Activated effector memory CD4-positive, alpha-beta T cell treated with anti-CD3 and anti-CD28 coated beads, Interleukin-2, amount 50 U/mL, for 16 hours (primary cell): ENCODE measurements around the gene SYNE2.
"Not testable (repeated sequence)": the region's sequence is repeated elsewhere in the genome, so short reads cannot be mapped to it uniquely, and the experiment has no call there.

ENCODE experiments used
- DNase-seq: peaks from one replicate; pipeline ENCODE4 v3.0.0-alpha.2; 2020

SYNE2 gene

DNA sequence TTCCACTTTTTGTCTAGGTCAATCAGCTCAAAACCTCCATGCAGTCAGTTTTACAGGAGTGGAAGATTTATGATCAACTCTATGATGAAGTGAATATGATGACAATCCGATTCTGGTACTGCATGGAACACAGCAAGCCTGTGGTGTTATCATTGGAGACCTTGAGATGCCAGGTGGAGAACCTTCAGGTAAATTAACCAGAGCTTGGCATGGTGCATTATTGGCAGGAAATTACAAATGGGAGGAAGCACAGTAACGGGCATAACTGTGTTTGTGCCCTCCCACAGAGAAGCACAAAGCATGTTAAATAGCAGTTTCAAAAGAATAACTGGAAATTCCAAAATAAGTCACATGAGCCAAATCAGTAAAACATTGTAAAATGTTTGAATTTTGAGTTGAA lies 305.8 kb downstream of the SYNE2 start:
- no peak for DNase-seq

DNA sequence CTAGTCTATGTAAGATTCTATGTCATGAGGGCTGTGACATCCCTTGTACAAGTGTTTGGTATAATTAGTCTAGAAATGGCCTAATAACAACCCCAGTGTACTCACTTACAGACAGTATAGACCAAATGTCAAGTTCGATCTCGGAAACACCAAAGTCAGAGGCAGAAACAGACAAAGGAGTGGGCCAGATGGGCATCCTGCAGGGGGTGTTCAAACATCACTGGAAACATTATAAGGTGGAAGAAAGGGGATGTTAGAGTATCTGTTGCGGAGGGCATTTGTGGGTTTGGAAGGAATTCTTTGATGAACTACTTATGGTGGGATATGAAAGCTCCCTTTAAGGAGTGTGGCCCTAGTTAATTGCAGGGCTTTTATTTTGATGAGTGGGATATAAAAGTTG lies 306.8 kb downstream of the SYNE2 start:
- DNase-seq: no peak

DNA sequence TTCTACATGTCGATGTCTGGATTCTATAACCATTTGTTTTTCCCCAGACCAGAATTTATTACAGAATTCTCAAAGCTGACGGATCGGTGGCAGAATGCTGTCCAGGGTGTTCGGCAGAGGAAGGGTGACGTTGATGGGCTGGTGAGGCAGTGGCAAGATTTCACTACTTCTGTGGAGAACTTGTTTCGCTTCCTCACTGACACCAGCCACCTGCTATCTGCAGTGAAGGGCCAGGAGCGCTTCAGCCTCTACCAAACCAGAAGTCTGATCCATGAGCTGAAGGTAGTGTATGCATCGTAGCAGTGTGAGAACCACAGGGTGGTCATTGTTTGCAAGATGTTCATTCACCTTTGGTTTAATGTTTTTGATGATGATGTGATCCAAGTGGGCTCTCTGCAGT lies 317.4 kb downstream of the SYNE2 start:
- no peak for DNase-seq

DNA sequence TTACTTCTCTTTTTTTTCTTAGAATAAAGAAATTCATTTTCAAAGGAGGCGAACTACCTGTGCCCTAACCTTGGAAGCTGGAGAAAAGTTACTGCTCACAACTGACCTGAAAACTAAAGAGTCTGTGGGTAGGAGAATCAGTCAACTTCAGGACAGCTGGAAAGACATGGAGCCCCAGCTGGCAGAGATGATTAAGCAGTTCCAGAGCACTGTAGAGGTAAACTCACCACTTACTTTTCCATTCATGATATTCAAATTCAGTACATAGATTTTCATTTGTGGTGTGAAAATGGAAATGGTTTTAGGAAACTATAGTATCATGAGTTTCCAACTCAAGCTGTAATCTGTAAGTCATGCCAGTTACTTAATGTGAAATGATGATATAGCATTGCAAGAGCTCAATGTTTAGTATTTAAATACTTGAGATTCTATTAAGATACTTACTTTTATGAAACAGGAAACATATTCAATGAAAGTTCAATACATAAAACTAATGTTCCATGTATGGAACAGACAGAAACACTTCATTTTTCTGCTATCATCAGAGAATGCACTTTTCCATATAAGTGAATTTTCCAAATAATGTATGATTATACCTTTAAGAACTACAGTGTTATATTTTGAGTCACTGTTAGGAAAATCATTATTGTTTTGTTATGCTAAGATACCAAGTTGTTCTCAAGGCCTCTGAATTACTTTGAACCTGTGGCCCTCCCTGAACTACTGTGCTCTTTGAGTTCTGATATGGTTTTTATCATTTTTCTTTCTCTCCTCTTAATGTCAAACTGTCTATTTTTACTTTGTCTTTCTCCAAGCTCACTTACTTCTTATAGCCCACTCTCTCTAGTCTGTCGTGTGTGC lies 322.3 kb downstream of the SYNE2 start:
- DNase-seq: no peak

DNA sequence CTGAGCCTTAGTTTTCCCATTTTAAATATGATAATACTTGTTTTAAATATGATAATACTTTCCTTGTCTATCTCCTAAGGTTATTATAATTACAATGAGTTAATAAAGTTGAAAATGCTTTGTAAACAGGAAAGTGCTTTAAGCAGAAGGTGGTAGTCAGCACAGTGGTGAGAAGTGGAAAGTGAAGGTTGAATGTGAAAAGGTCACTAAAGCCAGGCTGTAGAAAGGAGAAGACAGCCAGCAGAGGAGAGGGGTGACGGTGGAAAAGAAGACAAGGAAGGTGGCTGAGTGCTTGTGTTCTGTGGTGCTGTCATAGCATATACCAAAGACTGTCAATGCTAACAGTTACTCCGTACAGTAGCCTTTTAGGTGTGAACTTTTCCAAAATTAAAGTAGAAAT lies 323.5 kb downstream of the SYNE2 start:
- DNase-seq: no peak

DNA sequence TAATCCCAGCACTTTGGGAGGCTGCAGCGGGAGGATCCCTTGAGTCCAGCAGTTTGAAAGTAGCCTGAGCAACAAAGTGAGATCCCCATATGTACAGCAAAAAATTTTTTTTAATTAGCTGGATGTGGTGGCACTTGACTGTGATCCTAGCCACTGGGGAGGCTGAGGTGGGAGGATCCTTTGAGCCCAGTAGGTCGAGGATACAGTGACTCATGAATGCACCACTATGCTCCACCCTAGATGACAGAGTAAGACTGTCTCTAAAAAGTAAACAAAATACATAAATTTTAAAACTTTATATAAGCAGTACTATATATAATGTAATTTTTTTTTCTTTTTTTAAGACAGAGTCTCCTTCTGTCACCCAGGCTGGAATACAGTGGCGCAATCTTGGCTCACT lies 326.0 kb downstream of the SYNE2 start:
- no peak for DNase-seq

DNA sequence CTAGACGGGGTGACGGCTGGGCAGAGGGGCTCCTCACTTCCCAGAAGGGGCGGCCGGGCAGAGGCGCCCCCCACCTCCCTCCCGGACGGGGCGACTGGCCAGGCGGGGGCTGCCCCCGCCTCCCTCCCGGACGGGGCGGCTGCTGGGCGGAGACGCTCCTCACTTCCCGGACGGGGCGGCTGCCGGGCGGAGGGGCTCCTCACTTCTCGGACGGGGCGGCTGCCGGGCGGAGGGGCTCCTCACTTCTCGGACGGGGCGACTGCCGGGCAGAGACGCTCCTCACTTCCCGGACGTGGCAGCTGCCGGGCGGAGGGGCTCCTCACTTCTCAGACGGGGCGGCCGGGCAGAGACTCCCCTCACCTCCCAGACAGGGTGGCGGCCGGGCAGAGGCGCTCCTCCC lies 330.1 kb downstream of the SYNE2 start:
- DNase-seq: not testable (repeated sequence)

DNA sequence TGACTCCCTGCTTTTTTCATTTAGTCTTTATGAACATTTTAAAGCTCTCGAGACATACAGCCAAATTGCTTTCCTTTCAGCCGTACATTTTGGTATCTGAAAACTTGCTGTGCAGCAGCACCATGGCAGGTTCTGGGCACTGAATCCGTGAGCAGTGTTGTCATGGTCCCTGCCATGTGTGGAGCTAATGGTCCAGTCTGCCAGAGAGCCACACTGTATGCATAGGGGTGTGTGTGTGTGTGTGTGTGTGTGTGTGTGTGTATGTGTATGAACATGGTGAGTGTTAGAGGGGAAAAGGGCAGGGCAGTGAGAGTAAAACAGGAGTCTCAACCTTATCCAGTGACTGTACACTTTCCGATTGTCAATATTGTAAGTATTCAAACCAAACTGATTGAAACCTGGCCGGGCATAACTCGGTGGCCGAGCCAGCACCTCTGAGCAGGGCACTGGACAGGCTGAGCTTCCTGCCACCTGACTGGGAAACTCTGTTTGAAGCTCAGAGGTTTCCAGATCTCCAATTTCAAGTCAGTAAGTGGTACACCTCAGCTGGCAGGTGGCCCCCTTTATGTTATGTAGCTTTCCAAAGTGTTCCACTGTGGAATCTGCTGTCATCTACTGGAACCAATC lies 331.4 kb downstream of the SYNE2 start:
- no peak for DNase-seq

DNA sequence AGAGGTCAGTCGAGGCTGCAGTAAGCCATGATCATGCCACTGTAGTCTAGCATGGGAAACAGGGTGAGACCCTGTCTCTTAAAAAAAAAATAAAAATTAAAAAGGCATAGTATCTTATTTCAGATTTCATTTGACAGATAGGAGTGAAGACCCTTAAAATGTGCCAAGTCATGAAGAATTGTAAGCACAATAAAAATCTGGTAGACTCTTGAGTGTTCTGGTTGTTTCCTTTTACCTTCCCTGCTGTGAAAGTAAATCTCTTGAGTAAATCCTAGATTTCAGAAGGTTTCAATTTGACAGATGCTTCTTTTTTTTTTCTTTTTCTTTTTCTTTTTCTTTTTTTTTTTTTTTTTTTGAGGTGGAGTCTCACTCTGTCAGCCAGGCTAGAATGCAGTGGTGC lies 332.4 kb downstream of the SYNE2 start:
- DNase-seq: no peak

DNA sequence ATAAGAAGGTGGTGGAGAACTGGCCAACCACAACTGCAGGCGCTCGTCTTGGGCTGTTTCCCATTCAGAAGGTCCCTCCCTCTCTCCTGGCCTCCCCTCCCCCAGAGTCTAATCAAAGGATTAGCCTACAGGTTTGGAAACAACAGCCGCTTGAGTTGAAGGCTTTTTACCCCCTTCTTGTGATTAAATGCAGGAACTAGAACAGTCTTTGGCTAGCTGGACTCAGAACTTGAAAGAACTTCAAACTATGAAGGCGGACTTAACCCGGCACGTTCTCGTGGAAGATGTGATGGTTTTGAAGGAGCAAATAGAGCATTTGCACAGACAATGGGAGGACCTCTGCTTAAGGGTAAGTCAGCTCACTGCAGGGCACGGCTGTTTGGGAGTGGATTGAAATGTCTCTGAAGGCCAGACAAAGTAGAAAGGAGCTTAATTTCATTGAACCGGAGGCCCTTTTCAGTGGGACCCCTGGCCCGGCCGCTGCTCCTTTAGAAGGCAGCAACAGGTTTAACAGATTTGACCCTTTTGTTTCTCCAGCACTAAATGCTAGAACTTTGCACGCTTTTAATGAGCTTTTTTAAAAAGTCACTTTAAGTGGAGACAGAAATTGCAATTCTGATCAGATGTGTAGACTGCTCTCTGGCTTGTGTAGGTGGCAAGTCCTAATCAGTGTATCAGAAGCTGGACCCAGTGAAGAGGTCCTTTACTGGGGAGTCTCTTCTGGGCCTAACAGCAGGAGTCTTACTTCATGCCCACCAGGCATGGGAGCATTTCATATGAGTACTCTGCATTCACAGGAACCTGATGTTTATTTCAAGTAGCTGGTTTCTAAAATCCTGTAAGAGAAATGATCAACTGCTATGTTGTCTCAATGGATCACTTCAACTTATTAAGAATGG lies 333.7 kb downstream of the SYNE2 start:
- DNase-seq: no peak

DNA sequence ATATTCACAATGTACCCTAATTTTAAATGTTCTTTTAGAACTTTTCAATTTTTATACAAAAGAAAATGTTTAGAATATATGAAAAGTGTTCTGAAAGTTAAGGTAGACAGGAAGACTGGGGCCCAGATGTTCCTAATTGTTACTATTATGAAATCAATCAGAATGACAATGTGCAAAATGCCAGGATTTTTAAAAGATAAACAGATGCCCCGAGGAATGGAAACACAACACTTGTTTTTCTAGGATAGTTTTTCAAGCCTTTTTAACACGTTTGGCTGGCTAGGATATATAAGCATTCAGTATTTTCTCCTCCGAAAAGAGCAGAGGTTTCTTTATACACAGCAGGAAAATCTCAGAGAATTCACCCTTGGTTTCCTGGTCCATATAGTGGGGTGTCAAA lies 334.5 kb downstream of the SYNE2 start:
- no peak for DNase-seq

DNA sequence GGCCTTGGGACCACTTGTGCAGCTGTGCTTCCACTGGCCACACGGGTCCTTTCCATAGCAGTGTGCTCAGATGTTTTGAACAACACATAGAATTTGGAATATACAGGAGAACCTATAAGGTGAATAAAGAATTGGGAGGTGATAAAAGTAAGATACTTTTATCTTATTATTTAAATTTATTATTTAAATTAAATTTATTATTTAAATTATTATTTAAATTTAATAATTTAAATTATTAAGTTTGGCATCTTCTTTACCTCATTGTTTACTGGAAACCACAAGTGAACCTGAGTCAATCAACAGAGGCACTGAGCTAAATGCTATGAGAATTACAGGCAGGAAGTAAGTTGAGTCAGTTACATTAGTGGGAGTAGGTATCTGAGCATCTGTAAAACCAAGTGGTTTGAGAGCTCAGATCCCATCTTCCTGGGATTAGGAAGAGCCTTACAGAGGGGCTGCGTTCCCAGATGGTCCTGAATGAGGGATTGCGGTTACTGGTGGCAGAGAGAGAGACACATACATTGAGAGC lies 338.2 kb downstream of the SYNE2 start:
- DNase-seq: no peak

DNA sequence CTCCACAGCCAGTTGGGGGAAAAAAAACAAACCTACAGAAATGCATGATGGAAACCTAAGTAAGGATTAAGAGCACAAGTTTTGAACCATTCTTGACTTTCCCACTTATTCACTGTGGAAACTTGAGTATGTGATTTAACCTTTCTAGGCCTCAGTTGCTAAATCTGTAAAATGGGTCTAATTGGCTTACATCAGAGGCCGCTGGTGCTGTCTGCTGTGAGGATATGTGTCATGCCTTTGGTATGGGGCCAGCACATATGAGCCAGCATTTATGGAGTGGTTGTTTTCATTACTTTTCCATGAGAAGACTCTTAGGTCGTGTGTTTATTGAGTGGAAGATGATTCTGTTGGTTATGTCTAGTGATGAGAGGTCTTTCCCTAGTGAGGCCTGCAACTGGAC lies 339.0 kb downstream of the SYNE2 start:
- DNase-seq: no peak

DNA sequence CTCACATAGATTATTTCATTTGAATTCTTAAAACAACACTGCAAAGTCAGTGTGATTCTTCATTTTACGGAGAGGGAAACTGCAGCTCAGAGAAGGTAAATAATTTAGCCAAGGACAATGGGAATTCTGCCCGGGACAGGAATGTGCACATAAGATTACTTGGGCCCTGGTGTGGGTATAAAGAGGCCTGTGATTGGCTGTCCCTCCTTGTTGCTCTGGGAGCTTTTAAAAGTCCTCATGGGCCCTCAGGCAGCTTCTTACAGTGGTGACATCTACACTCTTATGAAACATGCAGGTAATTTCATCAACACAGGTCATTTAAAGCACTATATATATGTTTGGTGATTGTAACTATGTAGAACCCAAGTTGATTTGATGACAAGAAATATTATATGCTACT lies 341.0 kb downstream of the SYNE2 start:
- no peak for DNase-seq

DNA sequence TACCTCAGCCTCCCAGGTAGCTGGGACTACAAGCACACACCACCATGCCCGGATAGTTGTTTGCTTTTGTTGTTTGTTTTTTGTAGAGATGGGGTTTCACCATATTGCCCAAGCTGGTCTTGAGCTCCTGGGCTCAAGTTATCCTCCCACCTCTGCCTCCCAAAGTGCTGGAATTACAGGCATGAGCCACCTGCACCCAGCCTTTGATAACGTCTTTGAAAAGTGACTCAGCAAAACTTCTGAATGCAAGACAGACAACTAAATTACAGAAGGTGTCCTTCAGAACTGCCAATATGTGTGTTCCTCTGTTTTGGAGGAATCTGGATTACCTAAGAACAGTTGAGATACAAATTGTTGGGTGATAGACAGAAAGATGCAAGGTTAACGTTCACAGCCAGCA lies 341.6 kb downstream of the SYNE2 start:
- no peak for DNase-seq

DNA sequence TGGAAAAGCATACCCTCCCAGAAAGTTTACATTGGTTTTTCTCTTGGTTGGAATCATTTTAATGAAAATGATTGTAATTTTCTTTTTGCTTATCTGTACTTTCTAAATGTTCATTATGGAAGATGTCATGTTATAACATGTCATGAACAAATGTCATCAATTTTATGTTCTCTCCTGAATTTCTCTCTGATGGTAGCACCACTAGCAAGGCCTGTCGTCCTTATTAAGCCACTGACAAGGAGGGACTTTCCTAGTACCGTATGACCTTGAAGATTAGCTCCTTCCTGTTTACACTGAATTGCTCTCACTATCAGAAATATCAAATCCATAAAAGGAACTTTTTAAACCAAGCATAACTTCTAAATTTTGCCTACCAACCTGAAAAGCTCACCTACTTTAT lies 342.4 kb downstream of the SYNE2 start:
- no peak for DNase-seq

DNA sequence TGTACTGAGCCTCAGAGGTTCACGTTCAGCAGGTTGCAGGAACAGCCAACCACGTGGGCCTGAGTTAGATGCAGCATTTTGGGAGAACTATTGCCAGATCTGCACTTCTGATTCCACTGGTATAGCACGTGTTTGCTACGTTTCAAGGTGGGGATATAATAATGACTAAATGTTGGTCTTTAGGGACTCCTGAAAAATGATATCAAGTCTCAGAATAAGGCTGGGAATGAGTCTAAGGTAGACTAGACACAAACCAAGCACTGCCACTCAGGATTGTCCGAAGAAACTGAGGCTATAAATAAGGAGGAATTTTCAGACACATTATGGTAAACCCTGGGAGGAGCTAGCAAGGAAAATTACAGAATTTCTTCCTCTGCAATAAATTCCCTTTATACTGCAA lies 343.3 kb downstream of the SYNE2 start:
- no peak for DNase-seq

DNA sequence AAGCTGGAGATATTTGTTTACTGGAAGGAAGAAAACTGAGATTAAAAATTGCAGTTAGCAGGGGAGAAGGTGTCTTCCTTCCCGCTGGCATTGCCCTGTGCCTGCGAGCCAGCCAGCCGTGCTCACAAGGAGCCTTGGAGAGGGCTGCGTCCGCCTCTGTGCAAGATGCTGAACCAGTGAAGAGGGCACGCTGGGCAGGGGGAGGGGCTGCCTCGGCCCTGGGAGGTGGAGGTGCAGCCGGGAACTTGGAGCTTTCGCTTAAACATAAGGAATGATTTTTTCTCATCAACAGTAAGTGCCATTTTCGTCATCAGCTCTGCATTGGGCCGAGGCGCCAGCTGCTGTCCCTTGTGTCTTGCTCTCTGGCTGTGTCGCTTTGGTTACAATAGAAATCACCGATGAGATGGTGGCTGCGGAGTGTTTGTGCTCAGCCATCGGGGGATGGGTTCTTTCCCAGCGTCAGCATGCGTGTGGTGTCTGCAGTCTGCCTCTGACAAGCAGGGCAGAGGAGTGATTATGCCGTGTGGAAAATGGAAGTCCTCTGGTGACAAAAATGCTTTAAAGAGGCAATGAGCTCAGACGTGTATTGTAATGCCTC lies 344.1 kb downstream of the SYNE2 start:
- no peak for DNase-seq

DNA sequence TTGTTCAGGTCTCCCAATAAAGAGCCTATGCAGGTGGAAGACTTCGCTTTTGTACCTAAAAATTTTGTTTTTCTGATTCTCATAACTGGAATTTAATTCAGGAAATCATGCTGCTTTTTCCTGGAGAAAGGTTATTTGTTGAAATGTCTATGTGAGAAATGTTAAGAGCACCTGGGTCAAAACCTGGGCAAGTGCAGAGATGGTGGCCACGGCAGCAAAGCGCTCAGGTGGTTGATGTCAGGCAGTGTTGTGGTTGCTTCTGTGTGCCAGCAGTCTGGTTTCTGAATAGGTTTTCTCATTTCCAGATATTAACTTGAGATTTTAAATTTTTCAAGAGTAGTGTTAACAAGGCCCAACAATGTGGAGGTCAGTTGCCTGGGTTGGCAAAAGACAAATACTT lies 345.2 kb downstream of the SYNE2 start:
- no peak for DNase-seq

DNA sequence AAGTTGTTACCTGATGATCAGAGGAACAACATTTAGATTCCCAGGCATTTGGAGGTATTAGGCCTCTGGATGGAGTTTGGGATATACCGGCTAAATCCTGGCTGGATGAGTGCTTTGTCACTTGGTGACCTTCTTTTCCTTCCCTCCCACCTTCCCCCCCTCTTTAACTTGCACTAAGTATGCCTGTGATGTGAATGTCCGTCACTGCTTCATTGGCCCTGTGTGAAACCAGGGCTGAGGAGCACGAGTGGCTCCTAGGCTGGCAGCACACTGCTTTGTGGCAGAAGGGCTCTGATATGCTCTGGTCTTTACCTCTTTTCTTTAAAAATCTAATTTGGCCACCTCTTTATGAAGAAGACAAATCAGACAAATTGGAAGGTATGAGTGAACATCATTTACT lies 345.7 kb downstream of the SYNE2 start:
- no peak for DNase-seq

DNA sequence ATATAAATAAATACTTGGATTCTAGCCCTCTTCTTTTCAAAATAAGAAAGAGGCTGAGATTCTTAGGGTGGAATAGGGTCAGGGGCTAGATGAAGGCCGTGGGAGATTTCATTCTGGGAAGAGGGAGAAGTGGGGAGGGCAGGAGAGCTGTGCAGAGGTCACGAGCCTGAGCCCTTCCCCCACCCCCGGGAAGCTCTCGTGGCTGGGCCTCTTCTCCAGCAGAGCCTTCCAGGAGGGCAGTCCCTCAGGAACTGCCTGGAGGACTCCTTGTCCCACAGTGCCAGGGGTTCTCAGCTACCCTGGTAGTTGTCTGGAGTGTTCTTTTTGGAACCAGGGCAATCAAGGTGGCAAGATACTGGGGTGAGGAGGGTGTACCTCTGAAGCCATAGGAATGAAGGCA lies 347.4 kb downstream of the SYNE2 start:
- no peak for DNase-seq

DNA sequence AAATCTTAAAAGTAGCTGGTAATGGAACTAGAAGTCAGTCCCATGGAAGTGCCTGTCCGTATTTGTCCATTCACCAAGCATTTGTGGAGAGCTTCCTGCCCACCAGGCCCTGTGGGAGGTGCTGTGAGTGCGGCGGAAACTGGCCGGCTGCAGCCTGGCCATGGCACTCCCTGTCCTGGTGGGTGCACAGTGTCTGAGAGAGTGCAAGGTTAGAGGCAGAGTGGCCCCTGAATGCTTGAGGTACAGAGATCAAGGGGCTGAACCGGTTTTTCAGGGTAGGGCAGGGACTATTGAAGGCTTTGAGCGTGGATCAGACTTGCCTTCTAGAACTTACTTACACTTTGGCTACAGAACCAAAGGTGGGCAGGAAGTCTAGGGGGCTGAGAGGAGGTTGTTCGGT lies 348.5 kb downstream of the SYNE2 start:
- DNase-seq: no peak

DNA sequence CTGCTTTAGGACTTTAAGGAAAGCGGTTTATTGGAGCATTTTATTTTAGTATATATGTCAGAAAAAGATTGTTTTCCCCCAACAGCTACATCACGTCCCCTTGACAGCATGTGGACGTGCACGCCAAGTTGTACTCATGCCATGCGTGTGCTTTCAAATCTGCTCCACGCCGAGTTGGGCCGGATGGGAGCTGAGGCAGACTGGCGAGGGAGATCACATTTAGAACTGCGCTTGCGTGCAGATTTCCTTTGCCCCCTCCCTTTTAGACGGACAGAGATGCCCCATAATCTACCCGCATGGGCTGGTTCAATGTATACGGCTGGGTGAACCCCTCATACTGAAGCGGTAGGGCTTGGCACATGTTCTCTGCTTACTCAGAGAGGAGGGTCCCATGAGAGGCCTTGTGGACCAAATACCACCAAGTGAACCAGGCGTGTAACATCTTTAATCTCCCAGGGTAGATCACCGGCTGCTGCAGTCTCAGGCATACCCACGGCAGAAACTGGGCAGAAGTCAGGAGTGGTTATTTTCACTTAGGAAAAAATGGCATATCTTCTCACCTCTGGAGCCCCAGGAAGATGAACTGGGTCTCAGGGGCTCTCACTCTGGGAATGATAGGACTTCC lies 349.2 kb downstream of the SYNE2 start:
- no peak for DNase-seq
